Neuronal stem cell (in vitro differentiated cells): ENCODE results near the gene TMEM9.

ENCODE experiments used
- DNase-seq: peaks from one replicate; pipeline ENCODE4 v3.0.0-alpha.2; 2013; ENCODE audit warnings: low spot score
- H2AFZ ChIP-seq: one replicate; pipeline ENCODE4 v1.6.1; 2013; ENCODE audit warnings: mild to moderate bottlenecking, low read length, inconsistent platforms
- H2AK5ac ChIP-seq: 2 replicates; pipeline ENCODE4 v1.6.1; 2013; ENCODE audit warnings: low read depth, mild to moderate bottlenecking, inconsistent platforms, low read length, moderate library complexity, mixed read lengths
- H2BK120ac ChIP-seq: 2 replicates; pipeline ENCODE4 v1.6.1; 2013; ENCODE audit warnings: low read depth, mild to moderate bottlenecking, inconsistent platforms, low read length, moderate library complexity, mixed read lengths
- H2BK12ac ChIP-seq: one replicate; pipeline ENCODE4 v1.6.1; 2013; ENCODE audit warnings: low read length, inconsistent platforms
- H2BK15ac ChIP-seq: 2 replicates; pipeline ENCODE4 v1.6.1; 2013; ENCODE audit warnings: mild to moderate bottlenecking, low read length, inconsistent platforms, mixed read lengths
- H2BK5ac ChIP-seq: one replicate; pipeline ENCODE4 v1.6.1; 2013; ENCODE audit warnings: inconsistent platforms, mild to moderate bottlenecking, low read length, moderate library complexity
- H3K14ac ChIP-seq: one replicate; pipeline ENCODE4 v1.6.1; 2013; ENCODE audit warnings: low read length, inconsistent platforms
- H3K18ac ChIP-seq: 2 replicates; pipeline ENCODE4 v1.6.1; 2013; ENCODE audit warnings: low read length, inconsistent platforms
- H3K23ac ChIP-seq: 2 replicates; pipeline ENCODE4 v1.6.1; 2013; ENCODE audit warnings: low read depth, mild to moderate bottlenecking, mixed read lengths, low read length, inconsistent platforms; ENCODE audit not compliant: poor library complexity
- H3K27ac ChIP-seq: replicated peaks from 3 replicates; pipeline ENCODE4 v1.5.1; 2013; ENCODE audit warnings: low read length, inconsistent platforms
- H3K27me3 ChIP-seq, 3 experiments: 2 replicates each; pipeline ENCODE4 v1.6.1; 2013; ENCODE audit warnings: low read length in 3 of 3, mild to moderate bottlenecking in 2 of 3, inconsistent platforms in 1 of 3, low read depth in 1 of 3, mixed read lengths in 1 of 3, moderate library complexity in 1 of 3; ENCODE audit not compliant: control insufficient read depth in 3 of 3, insufficient read depth in 3 of 3
- H3K36me3 ChIP-seq, 2 donors: replicated peaks in 1 of 2; 2 replicates each; pipeline ENCODE4 v1.6.1; 2013; ENCODE audit warnings: low read length in 2 of 2; ENCODE audit not compliant: control insufficient read depth in 2 of 2, insufficient read depth in 2 of 2
- H3K4ac ChIP-seq: 2 replicates; pipeline ENCODE4 v1.6.1; 2013; ENCODE audit warnings: inconsistent platforms, mild to moderate bottlenecking, low read length, moderate library complexity
- H3K4me1 ChIP-seq, 2 donors: 1 replicate in 1 of 2; 2 replicates in 1 of 2; pipeline ENCODE4 v1.6.1; 2013; ENCODE audit warnings: low read length in 2 of 2, low read depth in 1 of 2; ENCODE audit not compliant: control insufficient read depth in 2 of 2, insufficient read depth in 1 of 2
- H3K4me2 ChIP-seq: one replicate; pipeline ENCODE4 v1.6.1; 2013; ENCODE audit warnings: mild to moderate bottlenecking, low read length, inconsistent platforms; ENCODE audit not compliant: insufficient read depth, poor library complexity, severe bottlenecking
- H3K4me3 ChIP-seq, 2 donors: 2 replicates each; pipeline ENCODE4 v1.5.1; 2013; ENCODE audit warnings: low read length in 2 of 2, mild to moderate bottlenecking in 2 of 2, inconsistent platforms in 1 of 2, moderate library complexity in 1 of 2
- H3K79me1 ChIP-seq: one replicate; pipeline ENCODE4 v1.6.1; 2013; ENCODE audit warnings: low read depth, mild to moderate bottlenecking, inconsistent platforms, low read length, moderate library complexity
- H3K9ac ChIP-seq: one replicate; pipeline ENCODE4 v1.6.1; 2013; ENCODE audit warnings: mild to moderate bottlenecking, low read depth, low read length, inconsistent platforms; ENCODE audit not compliant: poor library complexity
- H3K9me3 ChIP-seq, 2 donors: replicated peaks in 1 of 2; 2 replicates each; pipeline versions ENCODE3 to v1.6.1; 2013; ENCODE audit warnings: low read length in 2 of 2, mild to moderate bottlenecking in 2 of 2, inconsistent platforms in 1 of 2, low read depth in 1 of 2, mixed read lengths in 1 of 2, moderate library complexity in 1 of 2; ENCODE audit not compliant: control insufficient read depth in 2 of 2, insufficient read depth in 1 of 2
- H4K8ac ChIP-seq: one replicate; pipeline ENCODE4 v1.6.1; 2013; ENCODE audit warnings: low read depth, mild to moderate bottlenecking, inconsistent platforms, low read length, moderate library complexity
- H4K91ac ChIP-seq: one replicate; pipeline ENCODE4 v1.6.1; 2013; ENCODE audit warnings: low read length, low read depth, mild to moderate bottlenecking, inconsistent platforms; ENCODE audit not compliant: poor library complexity
- WGBS, 2 donors: extraction: QIAGEN DNeasy Blood & Tissue Kit; methylation state at CpG; one replicate each; pipeline ENCODE4 v1.1.7; 2013; ENCODE audit warnings: missing lambda C conversion rate in 2 of 2, mixed read lengths in 1 of 2; ENCODE audit not compliant: insufficient read length in 2 of 2, insufficient replicate concordance in 1 of 2; ENCODE audit errors: extremely low coverage in 2 of 2; 5-methylcytosine and 5-hydroxymethylcytosine counted together

The TMEM9 gene

DNA sequence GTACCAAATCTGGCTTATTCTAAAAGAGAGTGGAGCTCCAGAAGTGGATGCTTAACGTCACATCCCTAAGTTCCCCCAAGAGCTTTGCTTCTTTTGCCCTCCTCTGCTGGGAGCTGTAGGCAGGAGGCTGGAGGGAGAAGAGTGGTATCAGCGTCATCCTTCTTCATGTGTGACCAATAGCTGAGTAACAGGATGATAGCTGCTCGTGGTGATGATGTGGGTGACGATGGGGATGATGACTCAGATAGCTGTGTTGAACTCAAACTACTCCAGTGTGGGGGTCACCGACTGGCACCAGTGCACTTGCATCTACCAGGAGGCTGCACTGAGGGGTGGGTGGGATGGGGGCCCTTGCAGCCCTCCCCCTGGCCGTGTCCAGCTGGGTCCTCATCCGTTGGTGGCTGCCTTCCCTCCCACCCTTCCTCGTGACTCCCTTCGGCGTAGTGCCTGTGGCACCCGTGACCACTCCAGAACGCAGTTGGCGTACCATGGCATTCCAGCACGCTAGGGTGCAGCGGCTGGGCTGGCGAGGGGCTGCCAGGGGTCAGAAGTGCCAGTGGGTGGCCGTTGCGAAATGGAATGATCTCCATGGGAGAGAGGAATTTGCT, 37.5 kb upstream of the TMEM9 start:
- H2BK15ac ChIP-seq, result no peak overlapping the region
- peaks cover 0 to 17% of the 10 kb centered on the region in 2 donors for H3K4me1 ChIP-seq
- peak overlapping the region; percentile 59 for H2BK12ac ChIP-seq
- peak overlapping the region; percentile 48 for H2BK5ac ChIP-seq
- H2AK5ac ChIP-seq, result no peak overlapping the region
- H3K36me3 ChIP-seq, result no peaks in the 10 kb centered on the region
- H4K91ac ChIP-seq, result peak overlapping the region; percentile 85
- H2BK120ac ChIP-seq, result no peak overlapping the region
- H3K9me3 ChIP-seq, result no peaks in the 10 kb centered on the region
- H3K14ac ChIP-seq, result no peak overlapping the region
- no peak overlapping the region for H3K9ac ChIP-seq
- no peak overlapping the region for H3K27ac ChIP-seq
- no peaks in the 10 kb centered on the region for H3K79me1 ChIP-seq
- no peak overlapping the region for H3K4ac ChIP-seq
- no peak overlapping the region for H4K8ac ChIP-seq
- DNase-seq, result no peak
- H3K27me3 ChIP-seq, result peaks cover 0 to 49% (median 0%) of the 10 kb centered on the region in 3 experiments
- H3K18ac ChIP-seq, result peak overlapping the region; percentile 89
- WGBS, 2 donors, result no CpG with 5 or more reads among the region's 18 CpGs
- no peak overlapping the region for H3K4me3 ChIP-seq
- no peak overlapping the region for H3K23ac ChIP-seq
- H2AFZ ChIP-seq, result no peak overlapping the region
- H3K4me2 ChIP-seq, result no peak overlapping the region

DNA sequence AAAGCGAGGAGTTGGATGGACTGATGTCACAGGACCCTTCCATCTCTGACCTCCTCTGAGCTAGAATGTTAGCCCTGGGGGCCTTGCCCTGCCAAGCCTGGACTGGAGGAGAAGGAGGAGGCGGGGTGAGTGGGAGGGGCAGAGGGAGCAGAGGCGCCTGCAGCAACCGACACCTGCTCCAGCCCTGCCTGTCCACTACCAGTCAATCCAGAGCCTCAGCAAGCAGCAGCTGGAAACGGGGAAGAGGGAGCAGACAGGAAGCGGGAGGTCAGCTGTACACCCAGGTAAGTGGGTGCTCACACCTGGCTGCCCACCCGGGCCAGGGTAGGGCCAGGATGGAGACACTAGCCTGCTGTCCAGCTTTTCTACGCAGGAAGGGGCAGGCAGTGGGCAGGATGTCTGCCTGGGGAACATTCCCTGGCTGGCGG, 36.4 kb upstream of the TMEM9 start, which contains the start of gene IGFN1:
Gene IGFN1, plus strand, starts transcription at position 201 of the 428 bp plus-strand sequence. CDS start 2,470 bp downstream, outside the sequence.
- Histone ChIP-seq H3K36me3 (no peaks in the 10 kb centered on the region), H2BK120ac (no peak within 1 kb of the TSS), H3K9me3 (no peaks in the 10 kb centered on the region), H3K18ac (peak within 1 kb of the TSS; percentile 89), H4K91ac (no peak within 1 kb of the TSS), H4K8ac (no peak within 1 kb of the TSS), H3K27ac (no peak within 1 kb of the TSS), H3K4me2 (no peak within 1 kb of the TSS), H3K4ac (no peak within 1 kb of the TSS), H3K23ac (no peak within 1 kb of the TSS), H3K4me3 (no peak within 1 kb of the TSS), H3K79me1 (no peaks in the 10 kb centered on the region), H2BK12ac (peak within 1 kb of the TSS; percentile 59), H2BK15ac (peak within 1 kb of the TSS; percentile 63), H3K9ac (peak within 1 kb of the TSS; percentile 67), H3K4me1 (peaks cover 0 to 17% of the 10 kb centered on the region in 2 donors), H2BK5ac (no peak within 1 kb of the TSS), H2AFZ (no peak within 1 kb of the TSS), H3K14ac (no peak within 1 kb of the TSS), H2AK5ac (peak within 1 kb of the TSS; percentile 77), H3K27me3 (peaks cover 0 to 55% (median 0%) of the 10 kb centered on the region in 3 experiments)
- no CpG with 5 or more reads among the region's 9 CpGs for WGBS, 2 donors
- DNase-seq, result no peak

DNA sequence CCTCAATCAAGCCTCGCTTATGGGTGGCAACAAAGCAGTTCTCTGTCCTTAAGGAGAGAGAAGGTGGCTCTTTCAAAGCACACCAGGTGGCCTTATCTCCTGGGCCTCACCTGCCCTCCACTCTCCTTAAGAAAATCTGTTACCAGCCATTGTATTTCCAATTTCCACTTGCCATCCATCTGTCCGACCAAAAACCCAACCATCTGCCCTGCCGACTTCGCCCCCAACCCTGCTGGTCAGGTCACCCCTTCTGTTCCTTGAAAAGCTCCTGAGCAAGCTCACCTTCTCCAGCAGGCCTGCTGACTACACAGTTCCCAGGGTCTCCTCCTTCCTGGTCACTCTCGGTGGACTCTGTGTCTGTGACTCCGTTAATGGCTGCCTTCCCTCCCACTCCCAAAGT, 35.7 kb upstream of the TMEM9 start:
- H3K4me3 ChIP-seq, result no peak overlapping the region
- H2BK12ac ChIP-seq, result no peak overlapping the region
- no peaks in the 10 kb centered on the region for H3K9me3 ChIP-seq
- no peak overlapping the region for H3K4ac ChIP-seq
- H3K4me1 ChIP-seq, result peaks cover 0 to 17% of the 10 kb centered on the region in 2 donors
- H2BK5ac ChIP-seq, result no peak overlapping the region
- H3K79me1 ChIP-seq, result no peaks in the 10 kb centered on the region
- no peak overlapping the region for H3K27ac ChIP-seq
- H4K8ac ChIP-seq, result no peak overlapping the region
- H2BK15ac ChIP-seq, result peak overlapping the region; percentile 63
- no peak overlapping the region for H3K18ac ChIP-seq
- no peak overlapping the region for H2BK120ac ChIP-seq
- H3K23ac ChIP-seq, result no peak overlapping the region
- no peak overlapping the region for H2AFZ ChIP-seq
- no peak overlapping the region for H2AK5ac ChIP-seq
- peaks cover 0 to 60% (median 0%) of the 10 kb centered on the region in 3 experiments for H3K27me3 ChIP-seq
- H4K91ac ChIP-seq, result no peak overlapping the region
- H3K36me3 ChIP-seq, result no peaks in the 10 kb centered on the region
- WGBS, 2 donors, result no CpG with 5 or more reads among the region's 6 CpGs
- H3K4me2 ChIP-seq, result no peak overlapping the region
- no peak for DNase-seq
- no peak overlapping the region for H3K14ac ChIP-seq
- no peak overlapping the region for H3K9ac ChIP-seq

DNA sequence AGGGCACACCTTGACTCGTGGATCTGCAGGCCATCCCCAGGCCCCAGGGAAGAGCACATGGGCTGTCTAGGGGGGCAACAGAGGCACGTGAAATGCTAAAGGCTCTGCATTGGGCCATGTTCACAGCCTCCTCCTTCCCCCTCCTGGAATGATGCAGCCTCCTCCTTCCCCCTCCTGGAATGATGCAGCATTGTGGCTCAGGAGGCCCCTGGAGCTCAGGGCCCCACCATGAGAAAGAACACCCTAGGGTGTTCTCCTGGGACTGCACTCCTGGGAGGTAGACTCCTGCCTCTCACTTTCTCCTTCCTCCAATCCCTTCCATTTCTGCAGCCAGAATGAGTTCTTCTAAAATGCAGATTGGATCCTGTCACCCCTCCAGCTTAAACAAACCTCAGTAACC, 34.8 kb upstream of the TMEM9 start:
- no peak for DNase-seq
- Histone ChIP-seq H3K23ac (no peak overlapping the region), H3K79me1 (no peaks in the 10 kb centered on the region), H4K8ac (no peak overlapping the region), H3K36me3 (no peaks in the 10 kb centered on the region), H2BK12ac (no peak overlapping the region), H2AK5ac (no peak overlapping the region), H3K4me2 (no peak overlapping the region), H2BK15ac (peak overlapping the region; percentile 63), H3K27ac (no peak overlapping the region), H2AFZ (no peak overlapping the region), H3K14ac (no peak overlapping the region), H2BK5ac (no peak overlapping the region), H3K27me3 (peaks cover 0 to 67% (median 0%) of the 10 kb centered on the region in 3 experiments), H3K4me1 (peaks cover 4 to 20% of the 10 kb centered on the region in 2 donors), H3K18ac (no peak overlapping the region), H3K9ac (peak overlapping the region; percentile 5), H3K9me3 (no peaks in the 10 kb centered on the region), H3K4ac (no peak overlapping the region), H4K91ac (no peak overlapping the region), H2BK120ac (no peak overlapping the region), H3K4me3 (no peak overlapping the region)
- no CpG with 5 or more reads among the region's 2 CpGs for WGBS, 2 donors
